ENCODE measurements around the gene FGD4.

The FGD4 gene

DNA sequence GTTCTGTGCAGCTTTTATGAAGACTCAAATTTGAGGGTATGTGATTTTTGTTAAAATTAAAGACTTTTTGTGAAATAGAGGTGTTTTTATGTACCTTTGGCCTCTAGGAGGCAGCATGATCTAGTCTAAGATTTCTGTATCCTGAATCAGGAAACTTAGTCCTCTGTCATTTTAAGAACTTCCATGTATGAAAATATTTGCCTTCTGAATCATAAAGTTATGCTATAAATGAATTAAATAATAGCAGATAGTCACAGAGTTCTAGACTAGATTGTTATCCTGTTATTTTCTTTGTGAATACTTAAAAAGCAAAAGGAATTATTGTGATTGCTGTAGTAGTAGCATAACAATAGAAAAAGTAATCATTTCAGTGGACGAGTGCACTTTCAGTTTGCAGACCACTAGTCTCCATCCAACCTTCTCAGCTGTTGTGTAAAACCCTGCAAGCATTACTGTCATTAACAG lies 56.3 kb downstream of the FGD4 start:
- H3K36me3 Mint-ChIP-seq, result no peaks in the 10 kb centered on the region
- no peaks in the 10 kb centered on the region for H3K9me3 Mint-ChIP-seq
- H3K27me3 Mint-ChIP-seq, result no peaks in the 10 kb centered on the region
- no peak overlapping the region for H3K4me3 Mint-ChIP-seq
- H3K27ac Mint-ChIP-seq, result no peak overlapping the region
- ATAC-seq (replicated peaks) (peak; percentile 39 to 45), DNase-seq (no peak)
- peaks cover 0 to 4% of the 10 kb centered on the region in 2 donors for H3K4me1 Mint-ChIP-seq

DNA sequence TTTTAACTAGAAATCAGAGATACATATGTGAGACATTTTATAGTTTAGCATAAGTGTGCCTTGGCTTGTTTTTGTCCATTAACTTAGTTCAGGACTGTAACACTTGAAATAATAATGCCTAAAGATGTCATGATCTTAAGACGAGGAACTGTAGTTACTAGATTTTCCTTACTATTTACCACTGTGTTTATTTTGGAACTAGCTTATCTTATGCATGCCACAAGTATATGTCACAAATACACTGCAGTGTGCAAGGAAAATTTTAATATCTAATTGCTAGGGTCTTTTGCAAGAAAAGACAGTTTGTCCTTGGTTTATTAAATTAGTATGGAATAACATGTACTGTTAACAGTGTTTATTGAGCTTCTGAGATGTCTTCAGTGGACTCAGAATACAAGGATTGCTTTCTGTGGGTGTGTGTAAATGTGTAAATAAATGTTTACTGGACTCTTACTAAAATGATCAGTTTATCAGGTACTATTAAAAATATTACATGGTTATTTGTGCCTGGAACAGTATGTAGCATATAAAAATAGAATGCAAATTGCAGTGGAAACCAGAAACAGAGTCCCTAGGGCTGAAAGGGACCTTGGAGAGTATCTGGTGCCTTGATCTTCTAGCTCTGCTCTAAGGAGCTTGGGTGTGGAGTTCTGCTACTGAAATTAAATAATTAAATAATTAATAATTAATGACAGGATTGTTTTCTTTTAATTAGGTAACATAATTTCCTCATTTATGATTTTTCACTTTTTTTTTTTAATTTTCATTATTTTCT lies 58.1 kb downstream of the FGD4 start:
- ATAC-seq (replicated peaks) (no peak), DNase-seq (no peak)
- Mint-ChIP-seq H3K27me3 (no peaks in the 10 kb centered on the region), H3K4me3 (no peak overlapping the region), H3K36me3 (no peaks in the 10 kb centered on the region), H3K4me1 (peaks cover 0 to 4% of the 10 kb centered on the region in 2 donors), H3K9me3 (no peaks in the 10 kb centered on the region), H3K27ac (peak overlapping the region; percentile 14)

DNA sequence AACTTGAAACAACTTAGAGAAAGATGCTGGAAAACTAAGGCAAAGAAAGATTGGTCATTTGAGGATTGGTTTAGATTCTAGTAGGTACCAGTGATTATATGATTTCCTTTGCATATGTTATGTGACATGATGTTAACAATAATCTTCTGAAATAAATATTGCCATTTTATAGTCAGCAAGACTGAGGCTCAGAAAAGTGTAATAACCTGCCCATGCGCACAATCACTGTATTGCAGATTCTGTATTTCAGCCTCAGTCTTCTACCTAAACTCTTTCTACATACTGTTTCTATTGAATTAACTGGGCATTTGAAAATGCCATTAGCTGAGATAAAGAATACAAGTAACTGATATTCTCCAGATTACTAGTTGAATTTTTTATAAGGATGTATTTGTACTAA lies 61.3 kb downstream of the FGD4 start:
- Mint-ChIP-seq H3K27me3 (no peaks in the 10 kb centered on the region), H3K36me3 (no peaks in the 10 kb centered on the region), H3K27ac (no peak overlapping the region), H3K9me3 (no peaks in the 10 kb centered on the region), H3K4me3 (no peak overlapping the region), H3K4me1 (peaks cover 0 to 2% of the 10 kb centered on the region in 2 donors)
- DNase-seq (no peak), ATAC-seq (replicated peaks) (no peak)

DNA sequence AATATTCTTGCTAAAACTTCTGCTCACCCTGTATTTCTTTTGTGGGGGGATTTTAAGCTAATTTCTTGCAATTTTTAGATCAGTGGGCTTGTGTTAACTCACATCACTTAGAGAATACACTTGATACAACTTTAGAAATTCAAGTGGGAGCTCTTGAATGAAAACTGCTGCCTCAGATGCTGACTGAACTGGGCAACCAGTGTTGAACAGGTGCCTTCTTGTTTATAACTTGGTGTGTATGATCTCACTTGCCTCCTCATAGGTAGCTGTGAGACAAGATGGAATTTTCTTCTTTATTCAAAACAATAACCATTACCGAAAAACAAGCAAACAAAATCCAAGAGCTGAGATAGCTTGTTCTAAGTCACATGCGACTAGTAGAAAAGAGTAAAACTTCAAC lies 63.5 kb downstream of the FGD4 start:
- Mint-ChIP-seq H3K27ac (no peak overlapping the region), H3K4me1 (peaks cover 1 to 4% of the 10 kb centered on the region in 2 donors), H3K27me3 (no peaks in the 10 kb centered on the region), H3K36me3 (no peaks in the 10 kb centered on the region), H3K4me3 (no peak overlapping the region), H3K9me3 (no peaks in the 10 kb centered on the region)
- DNase-seq (no peak), ATAC-seq (replicated peaks) (no peak)

DNA sequence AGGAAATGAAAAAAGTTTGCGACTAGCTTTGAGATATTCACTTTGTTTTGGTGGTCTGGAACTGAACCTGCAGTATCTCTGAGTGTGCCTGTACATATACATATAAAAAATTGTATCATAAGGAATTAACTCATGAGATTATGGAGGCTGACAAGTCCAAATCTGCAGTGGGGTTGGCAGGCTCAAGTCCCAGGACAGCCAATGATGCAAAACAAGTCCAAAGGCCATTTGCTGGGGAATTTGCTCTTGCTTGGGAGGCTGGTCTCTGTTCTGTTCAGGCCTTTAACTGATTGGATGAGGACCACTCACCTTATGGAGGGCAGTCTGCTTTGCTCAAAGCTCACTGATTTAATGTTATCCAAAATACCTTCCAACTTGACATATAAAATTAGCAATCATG lies 66.8 kb downstream of the FGD4 start:
- Mint-ChIP-seq H3K27ac (no peak overlapping the region), H3K27me3 (no peaks in the 10 kb centered on the region), H3K4me3 (no peak overlapping the region), H3K9me3 (no peaks in the 10 kb centered on the region), H3K36me3 (no peaks in the 10 kb centered on the region), H3K4me1 (peaks cover 6 to 12% of the 10 kb centered on the region in 2 donors)
- DNase-seq (no peak), ATAC-seq (replicated peaks) (no peak)

DNA sequence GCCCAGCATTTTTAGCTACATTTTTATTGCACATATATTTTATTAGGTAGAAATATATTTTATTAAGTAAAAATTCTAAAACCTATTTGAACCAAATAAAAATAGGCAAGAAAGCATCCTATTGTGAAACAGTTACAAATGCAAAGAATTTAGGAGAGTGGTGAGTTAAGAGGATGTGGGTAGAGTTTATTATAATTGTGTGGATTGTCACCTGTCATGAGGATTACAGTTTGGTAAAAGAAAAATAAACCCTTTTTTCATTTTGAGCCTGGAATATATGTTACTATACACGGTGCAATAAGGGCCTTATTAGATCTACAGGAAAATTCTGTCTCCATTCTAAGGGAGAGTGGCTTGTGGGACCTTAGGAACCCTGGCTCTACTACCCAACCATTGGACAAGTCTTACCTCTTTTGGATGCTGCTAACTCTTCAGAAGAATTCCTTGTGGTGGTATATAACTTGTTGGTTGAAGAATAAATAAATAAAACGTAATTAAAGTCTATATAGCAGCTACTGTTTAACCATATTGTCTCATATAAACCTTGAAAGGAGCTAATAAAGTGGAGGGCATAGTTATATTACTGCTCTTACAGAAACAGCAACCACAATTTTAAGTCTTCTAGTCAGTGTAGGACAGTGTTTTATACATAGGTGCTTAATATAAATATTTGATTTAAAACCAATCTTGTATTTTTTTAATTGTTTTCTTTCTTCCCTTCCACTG lies 67.8 kb downstream of the FGD4 start:
- DNase-seq (no peak), ATAC-seq (replicated peaks) (no peak)
- no peak overlapping the region for H3K27ac Mint-ChIP-seq
- no peaks in the 10 kb centered on the region for H3K9me3 Mint-ChIP-seq
- H3K36me3 Mint-ChIP-seq, result no peaks in the 10 kb centered on the region
- H3K4me3 Mint-ChIP-seq, result no peak overlapping the region
- peaks cover 8 to 12% of the 10 kb centered on the region in 2 donors for H3K4me1 Mint-ChIP-seq
- H3K27me3 Mint-ChIP-seq, result no peaks in the 10 kb centered on the region

DNA sequence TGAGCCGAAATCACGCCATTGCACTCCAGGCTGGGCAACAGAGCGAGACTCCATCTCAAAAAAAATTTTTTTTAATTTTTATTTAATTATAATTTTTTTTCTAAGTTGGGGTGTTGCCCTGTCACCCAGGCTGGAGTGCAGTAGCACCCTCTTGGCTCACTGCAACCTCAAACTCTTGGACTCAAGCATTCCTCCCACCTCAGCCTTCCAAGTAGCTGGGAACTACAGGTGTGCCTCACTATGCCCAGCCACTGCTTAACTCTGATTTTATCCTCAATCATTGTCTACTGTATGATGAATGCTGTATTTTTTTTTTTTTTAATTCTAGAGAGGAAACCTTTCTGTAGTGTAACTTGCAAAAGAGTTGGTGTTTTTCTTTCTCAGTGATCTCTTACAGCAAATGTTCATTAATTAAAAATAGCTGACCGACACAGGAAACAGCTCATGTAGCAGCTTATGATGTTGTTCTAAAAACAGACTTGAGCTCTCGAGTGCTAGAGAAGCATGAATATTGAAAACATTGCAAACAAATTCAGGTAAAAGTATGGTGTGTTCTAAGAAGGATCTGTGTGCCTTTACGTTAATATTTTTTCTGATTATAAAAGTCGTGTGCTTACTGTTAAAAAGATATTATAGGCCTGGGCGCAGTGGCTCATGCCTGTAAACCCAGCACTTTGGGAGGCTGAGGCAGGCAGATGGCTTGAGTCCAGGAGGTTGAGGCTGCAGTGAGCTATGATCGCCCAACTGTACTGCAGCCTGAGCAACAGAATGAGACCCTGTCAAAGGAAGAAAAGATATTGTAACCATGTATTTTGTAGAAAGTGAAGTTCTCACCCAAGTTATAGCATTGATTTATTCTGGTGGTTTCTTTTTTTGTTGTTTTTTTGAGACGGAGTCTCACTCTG lies 68.9 kb downstream of the FGD4 start:
- peak overlapping the region in 1 of 2 donors; percentile 48 for H3K4me3 Mint-ChIP-seq
- H3K36me3 Mint-ChIP-seq, result no peaks in the 10 kb centered on the region
- no peaks in the 10 kb centered on the region for H3K9me3 Mint-ChIP-seq
- DNase-seq (no peak), ATAC-seq (replicated peaks) (peak in 1 of 2 donors; percentile 29)
- no peaks in the 10 kb centered on the region for H3K27me3 Mint-ChIP-seq
- H3K27ac Mint-ChIP-seq, result peak overlapping the region; percentile 73
- H3K4me1 Mint-ChIP-seq, result peaks cover 8 to 12% of the 10 kb centered on the region in 2 donors

DNA sequence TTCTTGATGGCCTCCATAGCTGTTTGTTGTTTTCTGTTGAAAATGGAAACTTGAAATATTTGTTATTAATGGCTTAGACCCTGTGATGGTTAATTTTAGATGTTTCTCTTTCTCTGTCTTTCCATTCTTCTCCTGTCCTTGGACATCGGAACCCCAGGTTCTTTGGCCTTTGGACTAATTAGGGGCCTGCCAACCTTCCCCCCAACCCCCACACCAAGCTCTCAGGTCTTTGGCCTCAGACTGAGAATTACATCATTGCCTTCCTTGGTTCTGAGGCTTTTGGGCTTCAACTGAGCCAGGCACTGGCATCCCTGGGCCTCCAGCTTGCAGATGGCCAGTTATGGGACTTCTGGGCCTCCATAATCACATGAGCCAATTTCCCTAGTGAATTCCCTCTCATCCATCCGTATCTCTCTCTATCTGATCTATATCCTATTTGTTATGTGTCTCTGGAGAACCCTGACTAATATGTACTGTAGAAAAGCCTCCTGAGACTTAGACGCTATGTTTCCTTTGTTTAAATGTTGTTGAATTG lies 71.6 kb downstream of the FGD4 start:
- no peak for DNase-seq
- ATAC-seq (replicated peaks), result no peak
- Mint-ChIP-seq H3K9me3 (no peaks in the 10 kb centered on the region), H3K36me3 (no peaks in the 10 kb centered on the region), H3K27ac (no peak overlapping the region), H3K27me3 (no peaks in the 10 kb centered on the region), H3K4me1 (peaks cover 8 to 18% of the 10 kb centered on the region in 2 donors), H3K4me3 (no peak overlapping the region)

DNA sequence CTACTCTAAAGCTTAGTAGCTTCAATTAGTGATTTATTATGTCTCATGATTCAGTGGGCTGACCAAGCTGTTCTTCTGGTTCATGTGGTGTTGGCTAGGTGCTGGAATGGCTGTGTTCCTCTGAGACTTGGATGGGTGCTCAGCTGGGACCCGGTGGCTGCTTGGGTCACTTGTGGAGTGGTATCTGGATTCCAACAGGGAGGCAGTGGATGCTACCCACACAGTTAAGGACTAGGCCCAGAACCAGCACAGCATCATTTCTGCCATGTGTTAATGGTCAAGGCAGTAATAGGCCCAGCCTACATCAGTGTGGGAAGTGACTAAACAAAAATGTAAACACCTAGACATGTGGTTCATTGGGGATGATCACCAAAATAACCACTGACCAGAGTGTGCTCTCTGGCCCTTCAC lies 72.2 kb downstream of the FGD4 start:
- no peaks in the 10 kb centered on the region for H3K27me3 Mint-ChIP-seq
- no peaks in the 10 kb centered on the region for H3K36me3 Mint-ChIP-seq
- H3K4me1 Mint-ChIP-seq, result peaks cover 8 to 18% of the 10 kb centered on the region in 2 donors
- H3K9me3 Mint-ChIP-seq, result no peaks in the 10 kb centered on the region
- ATAC-seq (replicated peaks) (no peak), DNase-seq (no peak)
- H3K4me3 Mint-ChIP-seq, result no peak overlapping the region
- H3K27ac Mint-ChIP-seq, result no peak overlapping the region

DNA sequence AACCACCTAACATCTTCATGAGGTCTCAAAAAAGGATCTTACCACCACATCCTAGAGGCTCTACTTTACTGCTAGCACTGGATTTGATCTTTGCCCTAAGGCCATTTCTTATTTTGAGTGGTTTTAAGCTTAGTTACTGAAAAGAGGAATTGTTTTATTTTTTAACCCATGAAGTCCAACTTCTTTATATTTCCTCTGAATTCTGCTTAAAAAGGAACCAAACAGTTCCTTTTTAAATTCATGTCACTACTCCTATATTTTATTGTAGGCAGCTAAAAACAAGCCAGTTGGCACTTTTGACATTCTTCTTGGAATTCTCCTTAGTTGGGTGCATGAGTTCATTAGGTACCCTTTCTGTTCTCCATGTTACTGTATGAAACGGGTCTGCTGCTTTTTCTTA lies 76.4 kb downstream of the FGD4 start:
- H3K4me3 Mint-ChIP-seq, result no peak overlapping the region
- no peaks in the 10 kb centered on the region for H3K9me3 Mint-ChIP-seq
- no peaks in the 10 kb centered on the region for H3K36me3 Mint-ChIP-seq
- H3K27me3 Mint-ChIP-seq, result no peaks in the 10 kb centered on the region
- H3K4me1 Mint-ChIP-seq, result peaks cover 14 to 24% of the 10 kb centered on the region in 2 donors
- no peak overlapping the region for H3K27ac Mint-ChIP-seq
- DNase-seq (no peak), ATAC-seq (replicated peaks) (no peak)

DNA sequence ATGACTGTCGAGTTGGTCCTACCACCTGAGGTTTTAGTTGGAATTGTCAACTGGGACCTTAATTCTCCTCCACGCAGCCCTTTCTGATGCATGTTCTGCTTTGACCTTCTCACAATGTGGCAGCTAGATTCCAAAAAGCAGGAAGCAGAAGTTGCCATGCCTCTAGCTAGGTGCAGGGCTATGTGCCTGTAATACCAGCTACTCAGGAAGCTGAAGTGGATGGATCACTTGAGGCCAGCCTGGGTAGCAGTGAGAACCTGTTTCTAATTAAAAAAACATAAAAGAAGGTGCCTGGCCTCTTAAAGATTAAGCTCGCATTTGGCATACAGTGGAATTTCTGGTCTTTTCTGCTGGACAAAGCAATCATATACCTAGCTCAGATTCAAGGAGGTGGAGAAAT lies 77.1 kb downstream of the FGD4 start:
- no peaks in the 10 kb centered on the region for H3K36me3 Mint-ChIP-seq
- no peaks in the 10 kb centered on the region for H3K9me3 Mint-ChIP-seq
- H3K4me3 Mint-ChIP-seq, result no peak overlapping the region
- no peak for ATAC-seq (replicated peaks)
- no peak overlapping the region for H3K27ac Mint-ChIP-seq
- H3K4me1 Mint-ChIP-seq, result peaks cover 12 to 26% of the 10 kb centered on the region in 2 donors
- no peak for DNase-seq
- no peaks in the 10 kb centered on the region for H3K27me3 Mint-ChIP-seq

DNA sequence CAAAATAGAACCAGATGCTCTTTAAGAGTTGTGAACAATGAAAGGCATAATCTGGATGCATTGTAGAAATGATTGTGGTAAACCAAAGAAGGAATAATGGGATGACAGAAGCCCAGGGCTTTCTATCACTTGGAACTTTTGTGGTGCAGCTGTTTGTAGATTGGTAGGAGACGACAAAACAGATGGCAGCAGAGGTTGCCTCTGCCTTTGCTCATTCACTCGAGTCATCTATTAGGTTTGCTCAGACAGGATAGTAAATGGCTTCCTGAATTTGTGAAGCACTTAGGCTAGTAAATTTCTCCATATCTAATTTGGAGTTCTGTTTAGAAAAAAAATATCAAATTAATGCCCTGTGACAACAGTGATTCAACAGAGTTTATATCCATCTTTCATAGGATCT lies 78.4 kb downstream of the FGD4 start:
- no peaks in the 10 kb centered on the region for H3K9me3 Mint-ChIP-seq
- ATAC-seq (replicated peaks), result no peak
- peaks cover 12 to 38% of the 10 kb centered on the region in 2 donors for H3K4me1 Mint-ChIP-seq
- no peak overlapping the region for H3K4me3 Mint-ChIP-seq
- no peaks in the 10 kb centered on the region for H3K36me3 Mint-ChIP-seq
- no peaks in the 10 kb centered on the region for H3K27me3 Mint-ChIP-seq
- DNase-seq, result no peak
- H3K27ac Mint-ChIP-seq, result no peak overlapping the region

DNA sequence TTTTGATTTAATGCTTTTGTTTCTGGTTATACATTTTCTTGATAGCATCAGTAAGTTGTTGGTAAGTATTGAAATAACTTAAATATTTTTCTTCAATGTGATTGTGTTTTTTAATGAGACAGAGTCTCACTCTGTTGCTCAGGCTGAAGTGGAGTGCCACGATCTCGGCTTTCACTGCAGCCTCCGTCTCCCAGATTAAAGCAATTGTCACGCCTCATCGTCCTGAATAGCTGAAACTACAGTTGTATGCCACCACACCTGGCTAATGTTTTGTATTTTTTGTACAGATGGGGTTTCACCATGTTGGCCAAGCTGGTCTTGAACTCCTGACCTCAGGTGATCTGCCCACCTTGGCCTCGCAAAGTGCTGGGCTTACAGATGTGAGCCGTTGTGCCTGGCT lies 78.8 kb downstream of the FGD4 start:
- H3K27ac Mint-ChIP-seq, result no peak overlapping the region
- peaks cover 12 to 43% of the 10 kb centered on the region in 2 donors for H3K4me1 Mint-ChIP-seq
- peak overlapping the region in 1 of 2 donors; percentile 48 for H3K4me3 Mint-ChIP-seq
- ATAC-seq (replicated peaks) (no peak), DNase-seq (no peak)
- no peaks in the 10 kb centered on the region for H3K36me3 Mint-ChIP-seq
- H3K9me3 Mint-ChIP-seq, result no peaks in the 10 kb centered on the region
- no peaks in the 10 kb centered on the region for H3K27me3 Mint-ChIP-seq

Data from stimulated activated naive B cell treated with anti-CD40 and anti-IgM and Interleukin-4, amounts not matched to agents 10 μg/mL and 1 μg/mL and 100 μg/mL, for 72 hours (primary cell).